GM13976 (cell line): ENCODE data around the gene CFAP70.

Experiments used
- DNase-seq: peaks from one replicate; pipeline ENCODE4 v3.0.0; 2012; ENCODE audit warnings: low spot score
- CTCF ChIP-seq: IDR thresholded peaks from 2 replicates; pipeline ENCODE4 v1.5.1; 2012; ENCODE audit warnings: borderline replicate concordance, mild to moderate bottlenecking; ENCODE audit not compliant: insufficient read depth; ENCODE audit errors: extremely low read depth, missing control alignments, control extremely low read depth
- in situ Hi-C: fragments of 300-500 bp; cut with MboI; formaldehyde crosslinking; loops from one replicate; pipeline ENCODE4 v1.12.0; 2022; ENCODE audit warnings: low sequenced_read_pairs, mixed read lengths, inconsistent platforms; ENCODE audit not compliant: unreplicated experiment

Gene CFAP70

GRCh38 chr10:73247509-73248258, 111.0 kb downstream of the CFAP70 start:
- in situ Hi-C loops = no loop called here
- no peak for TF ChIP-seq CTCF
- DNase-seq = peak; percentile 42

- DNase-seq = peak; percentile 94
- TF ChIP-seq CTCF = no peak
- in situ Hi-C loops = no loop called here
These were observed 111.8 kb downstream of the CFAP70 start, which contains the start of gene DNAJC9 for GRCh38 chr10:73246646-73247508. Gene DNAJC9 (minus strand): TSS chr10:73247255. CDS start chr10:73247189, 66 bp downstream.

- in situ Hi-C loops = no loop called here
- TF ChIP-seq CTCF = no peak
- no peak for DNase-seq
These were observed 112.4 kb downstream of the CFAP70 start for GRCh38 chr10:73246322-73246645.

- DNase-seq = no peak
- in situ Hi-C loops = no loop called here
- TF ChIP-seq CTCF = no peak
These were observed 113.7 kb downstream of the CFAP70 start for GRCh38 chr10:73244866-73245477.

- TF ChIP-seq CTCF = no peak
- DNase-seq = no peak
- in situ Hi-C loops = no loop called here
These were observed 118.8 kb downstream of the CFAP70 start for GRCh38 chr10:73239908-73240307.

- in situ Hi-C loops = no loop called here
- no peak for TF ChIP-seq CTCF
- no peak for DNase-seq
These were observed 119.6 kb downstream of the CFAP70 start for GRCh38 chr10:73238990-73239566.
